ENCODE measurements around the gene NAPSA. TPM values are rescaled to one million over a fixed set of nuclear protein-coding genes. Genes with fewer than 3 reads are reported as not detected.

NAPSA gene
- total RNA-seq, 2 donors from 2014 or later: 0.31 TPM; not detected in 1

GRCh38 chr19:50311723-50312635 lies 53.5 kb downstream of the NAPSA start:
- no peak for TF ChIP-seq CTCF (IDR thresholded peaks at IDR 0.05)
- Histone ChIP-seq H3K4me1 (peaks cover 0 to 19% of the 10 kb centered on the region in 2 donors), H3K4me3 (peak overlapping the region; percentile 21 to 25), H3K27ac (no peak overlapping the region), H3K36me3 (peaks cover 4% of the 10 kb centered on the region), H3K9me3 (peaks cover 0 to 7% of the 10 kb centered on the region in 2 donors), H3K27me3 (peaks cover 9 to 32% of the 10 kb centered on the region in 2 donors)
- no peak for DNase-seq (ENCODE audit: low spot score)

GRCh38 chr19:50310759-50311465 lies 54.5 kb downstream of the NAPSA start:
- Histone ChIP-seq H3K4me1 (peaks cover 0 to 19% of the 10 kb centered on the region in 2 donors), H3K36me3 (peaks cover 6% of the 10 kb centered on the region), H3K27me3 (peaks cover 9 to 32% of the 10 kb centered on the region in 2 donors), H3K9me3 (peaks cover 0 to 7% of the 10 kb centered on the region in 2 donors), H3K27ac (no peak overlapping the region), H3K4me3 (no peak overlapping the region)
- no peak for DNase-seq (ENCODE audit: low spot score)
- TF ChIP-seq CTCF (IDR thresholded peaks at IDR 0.05): no peak

GRCh38 chr19:50309396-50310125 lies 55.9 kb downstream of the NAPSA start:
- DNase-seq (ENCODE audit: low spot score): no peak
- H3K9me3 ChIP-seq: peaks cover 0 to 7% of the 10 kb centered on the region in 2 donors
- H3K4me3 ChIP-seq: no peak overlapping the region
- peaks cover 6% of the 10 kb centered on the region for H3K36me3 ChIP-seq
- no peak overlapping the region for H3K27ac ChIP-seq
- peaks cover 0 to 14% of the 10 kb centered on the region in 2 donors for H3K4me1 ChIP-seq
- H3K27me3 ChIP-seq: peaks cover 9 to 23% of the 10 kb centered on the region in 2 donors
- TF ChIP-seq CTCF (IDR thresholded peaks at IDR 0.05): no peak

GRCh38 chr19:50308991-50309390 lies 56.4 kb downstream of the NAPSA start:
- peaks cover 6% of the 10 kb centered on the region for H3K36me3 ChIP-seq
- peaks cover 0 to 7% of the 10 kb centered on the region in 2 donors for H3K9me3 ChIP-seq
- H3K27ac ChIP-seq: no peak overlapping the region
- TF ChIP-seq CTCF (IDR thresholded peaks at IDR 0.05): no peak
- H3K27me3 ChIP-seq: peaks cover 3 to 17% of the 10 kb centered on the region in 2 donors
- peaks cover 0 to 14% of the 10 kb centered on the region in 2 donors for H3K4me1 ChIP-seq
- H3K4me3 ChIP-seq: no peak overlapping the region
- no peak for DNase-seq (ENCODE audit: low spot score)

Other genes starting within 250 kb of the NAPSA start
- gene IZUMO2, start 202.4 kb downstream of the NAPSA start, total RNA-seq: not detected
- 10 to 100 TPM; 40.9 to 44.5 TPM for gene MYH14, start 162.0 kb downstream of the NAPSA start, total RNA-seq
- 1 to 10 TPM; 1.4 to 2.0 TPM for gene KCNC3, start 36.3 kb downstream of the NAPSA start, total RNA-seq
- gene NR1H2, start 10.8 kb upstream of the NAPSA start, total RNA-seq: 100 to 1,000 TPM in 1 of 2 donors, 10 to 100 TPM in 1; 97.0 to 121 TPM
- 1 to 10 TPM; 5.9 to 10.0 TPM for gene POLD1, start 18.7 kb upstream of the NAPSA start, total RNA-seq
- not detected for gene SPIB, start 53.3 kb upstream of the NAPSA start, total RNA-seq
- not detected for gene MYBPC2, start 67.3 kb upstream of the NAPSA start, total RNA-seq
- gene EMC10, start 110.9 kb upstream of the NAPSA start, total RNA-seq: 100 to 1,000 TPM in 1 of 2 donors, 10 to 100 TPM in 1; 94.9 to 112 TPM
- 1 to 10 TPM; 1.4 to 2.3 TPM for gene GARIN5A, start 111.2 kb upstream of the NAPSA start, total RNA-seq
- 10 to 100 TPM; 26.6 to 38.2 TPM for gene JOSD2, start 145.6 kb upstream of the NAPSA start, total RNA-seq
- not detected for gene ASPDH, start 148.3 kb upstream of the NAPSA start, total RNA-seq
- 1 to 10 TPM; 1.6 to 2.0 TPM for gene LRRC4B, start 202.8 kb upstream of the NAPSA start, total RNA-seq